Natural killer cell treated with Interleukin-12 subunit alpha and Interleukin-12 subunit beta and Interleukin-15 and Interleukin-18, amount 100 ng/mL, for 72 hours (primary cell): ENCODE results near the gene THAP12. TPM values are rescaled to one million over a fixed set of nuclear protein-coding genes. Genes with fewer than 3 reads are reported as not detected.
"Not testable (repeated sequence)": the region's sequence is repeated elsewhere in the genome, so short reads cannot be mapped to it uniquely, and the experiment has no call there.

Experiments
- ATAC-seq, 2 donors: fragments of 150-1000 bp; cut with Tn5 transposase in 1 of 2; sonication (Bioruptor Pico), chemical (Tn5 transposase) in 1 of 2; 2 replicates each; pipeline ENCODE4 v1.10.0; 2021
- DNase-seq: peaks from one replicate; pipeline ENCODE4 v3.0.0; 2022; ENCODE audit warnings: low spot score
- H3K27ac Mint-ChIP-seq, 2 donors: 1 replicate in 1 of 2; 2 replicates in 1 of 2; pipeline ENCODE4 v1.8.0; 2022; ENCODE audit warnings: mixed read lengths in 2 of 2, mild to moderate bottlenecking in 1 of 2, moderate library complexity in 1 of 2
- H3K27me3 Mint-ChIP-seq, 2 donors: 1 replicate in 1 of 2; 2 replicates in 1 of 2; pipeline ENCODE4 v1.8.0; 2022; ENCODE audit warnings: mixed read lengths in 2 of 2
- H3K36me3 Mint-ChIP-seq: one replicate; pipeline ENCODE4 v1.8.0; 2022; ENCODE audit warnings: mixed read lengths
- H3K4me1 Mint-ChIP-seq, 2 donors: 1 replicate in 1 of 2; 2 replicates in 1 of 2; pipeline ENCODE4 v1.8.0; 2022; ENCODE audit warnings: low read depth in 2 of 2, mixed read lengths in 2 of 2, mild to moderate bottlenecking in 1 of 2
- H3K4me3 Mint-ChIP-seq: one replicate; pipeline ENCODE4 v1.8.0; 2022; ENCODE audit warnings: mixed read lengths
- H3K9me3 Mint-ChIP-seq: 2 replicates; pipeline ENCODE4 v1.8.0; 2022; ENCODE audit warnings: mixed read lengths
- total RNA-seq, 2 donors: library from RNA; stranded (reverse); gene quantifications; one replicate each; pipeline ENCODE4 v1.2.3, GENCODE V29; 2022

THAP12 gene
- total RNA-seq, 2 donors from 2014 or later = 43.8 to 49.7 TPM

GRCh38 chr11:76329084-76329648 lies 51.8 kb downstream of the THAP12 start:
- H3K4me1 Mint-ChIP-seq = no peaks in the 10 kb centered on the region
- ATAC-seq (no peak), DNase-seq (no peak)
- H3K36me3 Mint-ChIP-seq = no peaks in the 10 kb centered on the region
- H3K27me3 Mint-ChIP-seq = peaks cover 4 to 9% of the 10 kb centered on the region in 2 donors
- H3K4me3 Mint-ChIP-seq = no peak overlapping the region
- no peaks in the 10 kb centered on the region for H3K9me3 Mint-ChIP-seq
- H3K27ac Mint-ChIP-seq = no peak overlapping the region

GRCh38 chr11:76327756-76328388 lies 53.1 kb downstream of the THAP12 start:
- no peaks in the 10 kb centered on the region for H3K4me1 Mint-ChIP-seq
- no peak overlapping the region for H3K27ac Mint-ChIP-seq
- no peaks in the 10 kb centered on the region for H3K9me3 Mint-ChIP-seq
- peaks cover 15 to 21% of the 10 kb centered on the region in 2 donors for H3K27me3 Mint-ChIP-seq
- no peak overlapping the region for H3K4me3 Mint-ChIP-seq
- H3K36me3 Mint-ChIP-seq = no peaks in the 10 kb centered on the region
- DNase-seq = no peak
- no peak for ATAC-seq

- Mint-ChIP-seq H3K9me3 (no peaks in the 10 kb centered on the region), H3K4me1 (no peaks in the 10 kb centered on the region), H3K27ac (no peak overlapping the region), H3K36me3 (no peaks in the 10 kb centered on the region), H3K4me3 (no peak overlapping the region), H3K27me3 (peaks cover 20 to 24% of the 10 kb centered on the region in 2 donors)
- no peak for ATAC-seq
- no peak for DNase-seq
These were observed 53.7 kb downstream of the THAP12 start for GRCh38 chr11:76327202-76327601.

- Mint-ChIP-seq H3K4me3 (no peak overlapping the region), H3K4me1 (no peaks in the 10 kb centered on the region), H3K36me3 (no peaks in the 10 kb centered on the region), H3K27ac (no peak overlapping the region), H3K9me3 (no peaks in the 10 kb centered on the region), H3K27me3 (peaks cover 33 to 40% of the 10 kb centered on the region in 2 donors)
- DNase-seq = no peak
- no peak for ATAC-seq
These were observed 55.7 kb downstream of the THAP12 start for GRCh38 chr11:76325185-76325584.

- Mint-ChIP-seq H3K4me3 (no peak overlapping the region), H3K9me3 (no peaks in the 10 kb centered on the region), H3K36me3 (no peaks in the 10 kb centered on the region), H3K4me1 (no peaks in the 10 kb centered on the region), H3K27me3 (peaks cover 40 to 46% of the 10 kb centered on the region in 2 donors), H3K27ac (no peak overlapping the region)
- DNase-seq (no peak), ATAC-seq (no peak)
These were observed 57.1 kb downstream of the THAP12 start for GRCh38 chr11:76323804-76324203.

GRCh38 chr11:76323375-76323774 lies 57.6 kb downstream of the THAP12 start:
- not testable (repeated sequence) for H3K4me1 Mint-ChIP-seq, H3K4me3 Mint-ChIP-seq, DNase-seq, H3K27ac Mint-ChIP-seq, ATAC-seq, H3K36me3 Mint-ChIP-seq, H3K9me3 Mint-ChIP-seq
- H3K27me3 Mint-ChIP-seq = peaks cover 40 to 46% of the 10 kb centered on the region in 2 donors

- H3K36me3 Mint-ChIP-seq = no peaks in the 10 kb centered on the region
- ATAC-seq (no peak), DNase-seq (no peak)
- no peak overlapping the region for H3K27ac Mint-ChIP-seq
- H3K4me1 Mint-ChIP-seq = no peaks in the 10 kb centered on the region
- no peaks in the 10 kb centered on the region for H3K9me3 Mint-ChIP-seq
- H3K4me3 Mint-ChIP-seq = no peak overlapping the region
- H3K27me3 Mint-ChIP-seq = peaks cover 40 to 46% of the 10 kb centered on the region in 2 donors
These were observed 58.0 kb downstream of the THAP12 start for GRCh38 chr11:76322942-76323341.

- no peak for DNase-seq
- Mint-ChIP-seq H3K36me3 (no peaks in the 10 kb centered on the region), H3K4me3 (no peak overlapping the region), H3K27me3 (peaks cover 40 to 46% of the 10 kb centered on the region in 2 donors), H3K9me3 (no peaks in the 10 kb centered on the region), H3K4me1 (no peaks in the 10 kb centered on the region), H3K27ac (no peak overlapping the region)
- no peak for ATAC-seq
These were observed 58.4 kb downstream of the THAP12 start for GRCh38 chr11:76322540-76322939.

GRCh38 chr11:76321820-76322524 lies 59.0 kb downstream of the THAP12 start:
- H3K4me3 Mint-ChIP-seq = no peak overlapping the region
- no peaks in the 10 kb centered on the region for H3K9me3 Mint-ChIP-seq
- ATAC-seq (no peak), DNase-seq (no peak)
- H3K4me1 Mint-ChIP-seq = no peaks in the 10 kb centered on the region
- peaks cover 40 to 46% of the 10 kb centered on the region in 2 donors for H3K27me3 Mint-ChIP-seq
- no peak overlapping the region for H3K27ac Mint-ChIP-seq
- no peaks in the 10 kb centered on the region for H3K36me3 Mint-ChIP-seq

- Mint-ChIP-seq H3K4me1 (no peaks in the 10 kb centered on the region), H3K27me3 (peaks cover 40 to 46% of the 10 kb centered on the region in 2 donors), H3K27ac (no peak overlapping the region), H3K9me3 (no peaks in the 10 kb centered on the region), H3K4me3 (no peak overlapping the region), H3K36me3 (no peaks in the 10 kb centered on the region)
- ATAC-seq = no peak
- no peak for DNase-seq
These were observed 59.6 kb downstream of the THAP12 start for GRCh38 chr11:76321340-76321739.

GRCh38 chr11:76320929-76321328 lies 60.0 kb downstream of the THAP12 start:
- ATAC-seq (no peak), DNase-seq (no peak)
- Mint-ChIP-seq H3K27ac (no peak overlapping the region), H3K4me3 (no peak overlapping the region), H3K9me3 (no peaks in the 10 kb centered on the region), H3K36me3 (no peaks in the 10 kb centered on the region), H3K4me1 (no peaks in the 10 kb centered on the region), H3K27me3 (peaks cover 40 to 46% of the 10 kb centered on the region in 2 donors)

GRCh38 chr11:76319798-76320197 lies 61.1 kb downstream of the THAP12 start:
- ATAC-seq, H3K9me3 Mint-ChIP-seq: not testable (repeated sequence)

GRCh38 chr11:76318744-76319384 lies 62.1 kb downstream of the THAP12 start:
- ATAC-seq (peak; percentile 84 to 88), DNase-seq (peak; percentile 76)
- Mint-ChIP-seq H3K4me1 (no peaks in the 10 kb centered on the region), H3K27me3 (peaks cover 35% of the 10 kb centered on the region in 2 donors), H3K27ac (no peak overlapping the region), H3K4me3 (no peak overlapping the region), H3K36me3 (no peaks in the 10 kb centered on the region), H3K9me3 (no peaks in the 10 kb centered on the region)

More at GRCh38 chr11:76319798-76320197, 61.1 kb downstream of the THAP12 start:
- peaks cover 36% of the 10 kb centered on the region in 2 donors for H3K27me3 Mint-ChIP-seq
- H3K4me1 Mint-ChIP-seq, H3K36me3 Mint-ChIP-seq, H3K4me3 Mint-ChIP-seq, H3K27ac Mint-ChIP-seq, DNase-seq: not testable (repeated sequence)

- DNase-seq = no peak
These were observed 63.6 kb downstream of the THAP12 start for GRCh38 chr11:76317296-76317695.

More at GRCh38 chr11:76317296-76317695, 63.6 kb downstream of the THAP12 start:
- Mint-ChIP-seq H3K27ac (no peak overlapping the region), H3K9me3 (no peaks in the 10 kb centered on the region), H3K4me3 (no peak overlapping the region), H3K36me3 (no peaks in the 10 kb centered on the region), H3K27me3 (peaks cover 22 to 32% of the 10 kb centered on the region in 2 donors), H3K4me1 (no peaks in the 10 kb centered on the region)
- no peak for ATAC-seq
